Measurements from ENCODE around the gene BAZ2B. TPM values are rescaled to one million over a fixed set of nuclear protein-coding genes. Genes with fewer than 3 reads are reported as not detected.

BAZ2B gene
- polyA plus RNA-seq, 1 of the 3 experiments (the other 2 are of a cell fraction), result 10.2 TPM

GRCh38 chr2:159489476-159489875 is 126.9 kb downstream of the BAZ2B start:
- 100% methylated on average over 2 of the region's 2 CpGs for WGBS (ENCODE audit: low lambda C conversion rate)
- H4K20me1 ChIP-seq (ENCODE audit: insufficient read depth), result no peaks in the 10 kb centered on the region
- no peaks in the 10 kb centered on the region for H3K4me1 ChIP-seq (ENCODE audit: control insufficient read depth in 1 of 2, insufficient read depth in 2 of 2, low read depth in 1 of 2, low read length in 1 of 2)
- no peaks in the 10 kb centered on the region for H3K9me2 ChIP-seq
- peaks cover 0 to 9% of the 10 kb centered on the region in 2 experiments for H3K36me3 ChIP-seq (replicated peaks in 1 of 2; ENCODE audit: control insufficient read depth in 1 of 2, insufficient read depth in 2 of 2, low read length in 1 of 2)
- H3K27ac ChIP-seq (ENCODE audit: low read depth in 2 of 2, low read length in 1 of 2), result no peak overlapping the region
- ChIA-PET POLR2A (no interaction called here), CTCF (interaction anchor here (1.1 kb wide), 1 partner anchor 78 kb away, joined by 3 read pairs; no protein-coding TSS in a partner anchor)
- no peak overlapping the region for H3K4me3 ChIP-seq (ENCODE audit: low read depth in 2 of 2, low read length in 1 of 2)
- TF ChIP-seq MXI1 (IDR thresholded peaks at IDR 0.05; ENCODE audit: low read depth, low read length), result no peak
- TF ChIP-seq RAD21 (IDR thresholded peaks at IDR 0.05; ENCODE audit: low read length), result no peak
- no peak for TF ChIP-seq TCF12 (IDR thresholded peaks at IDR 0.05)
- no peak for TF ChIP-seq FOXJ3 (CRISPR knock-in tag; IDR thresholded peaks at IDR 0.05)
- DNase-seq, result no peak
- no peak overlapping the region for H2AFZ ChIP-seq (ENCODE audit: low read depth)
- H3K79me2 ChIP-seq (ENCODE audit: insufficient read depth), result peaks cover 7% of the 10 kb centered on the region; the same call in 1 of the 2 replicates
- no peaks in the 10 kb centered on the region for H3K9me3 ChIP-seq
- H3F3A ChIP-seq (replicated peaks; ENCODE audit: insufficient read depth), result no peaks in the 10 kb centered on the region
- no peaks in the 10 kb centered on the region for H3K27me3 ChIP-seq (ENCODE audit: insufficient read depth)
- no peak overlapping the region for H3K4me2 ChIP-seq
- H3K9ac ChIP-seq, result no peak overlapping the region

GRCh38 chr2:159484532-159484931 is 131.8 kb downstream of the BAZ2B start:
- CTCF ChIA-PET, result no interaction called here
- Histone ChIP-seq H2AFZ (ENCODE audit: low read depth) (no peak overlapping the region), H3K4me1 (ENCODE audit: control insufficient read depth in 1 of 2, insufficient read depth in 2 of 2, low read depth in 1 of 2, low read length in 1 of 2) (no peaks in the 10 kb centered on the region), H3K79me2 (ENCODE audit: insufficient read depth) (no peaks in the 10 kb centered on the region; the same call in none of the 2 replicates), H3K36me3 (replicated peaks in 1 of 2; ENCODE audit: control insufficient read depth in 1 of 2, insufficient read depth in 2 of 2, low read length in 1 of 2) (peaks cover 0 to 5% of the 10 kb centered on the region in 2 experiments), H3K4me2 (no peak overlapping the region), H3K9me2 (no peaks in the 10 kb centered on the region), H3F3A (replicated peaks; ENCODE audit: insufficient read depth) (no peaks in the 10 kb centered on the region), H4K20me1 (ENCODE audit: insufficient read depth) (no peaks in the 10 kb centered on the region), H3K4me3 (ENCODE audit: low read depth in 2 of 2, low read length in 1 of 2) (no peak overlapping the region), H3K9me3 (0 out of 2 replicates have a peak, but pooled peaks cover 2% of the 10 kb centered on the region), H3K27me3 (ENCODE audit: insufficient read depth) (no peaks in the 10 kb centered on the region), H3K27ac (ENCODE audit: low read depth in 2 of 2, low read length in 1 of 2) (no peak overlapping the region), H3K9ac (no peak overlapping the region)
- no peak for DNase-seq
- POLR2A ChIA-PET, result no interaction called here
- 90% methylated on average over 2 of the region's 2 CpGs for WGBS (ENCODE audit: low lambda C conversion rate)
- TF ChIP-seq NFIC (IDR thresholded peaks at IDR 0.05; ENCODE audit: borderline replicate concordance) (no peak), RAD21 (IDR thresholded peaks at IDR 0.05; ENCODE audit: low read length) (no peak), POLR2AphosphoS5 (IDR thresholded peaks at IDR 0.05; ENCODE audit: low read depth, low read length) (no peak), RCOR1 (IDR thresholded peaks at IDR 0.05; ENCODE audit: low read length) (no peak), CTCF (IDR thresholded peaks at IDR 0.05) (no peak), IRF3 (IDR thresholded peaks at IDR 0.05; ENCODE audit: low read depth, low read length) (no peak), YY1 (IDR thresholded peaks at IDR 0.05; ENCODE audit: low read depth) (no peak), ZBTB33 (IDR thresholded peaks at IDR 0.05; ENCODE audit: borderline replicate concordance, low read depth) (no peak), REST (IDR thresholded peaks at IDR 0.05; ENCODE audit: low read depth, low read length) (no peak), SIN3A (IDR thresholded peaks at IDR 0.05; ENCODE audit: borderline replicate concordance, low read depth, low read length) (no peak), FOXM1 (IDR thresholded peaks at IDR 0.05; ENCODE audit: low read depth) (no peak), MXI1 (IDR thresholded peaks at IDR 0.05; ENCODE audit: low read depth, low read length) (no peak)
